Vagina (tissue), 2 donors: ENCODE measurements around the gene TOX3. TPM values are rescaled to one million over a fixed set of nuclear protein-coding genes. Genes with fewer than 3 reads are reported as not detected.

ENCODE experiments used
- DNase-seq, 2 donors: peaks; one replicate each; pipeline ENCODE4 v3.0.0-alpha.2; 2017; ENCODE audit errors: extremely low spot score in 2 of 2
- H3K27ac ChIP-seq: fragments of 200-600 bp; sonication (generic); one replicate; pipeline ENCODE4 v1.5.1; 2019
- H3K27me3 ChIP-seq: fragments of 200-600 bp; sonication (generic); one replicate; pipeline ENCODE4 v1.5.1; 2019
- H3K36me3 ChIP-seq, 2 donors: fragments of 200-600 bp; sonication (generic); one replicate each; pipeline ENCODE4 v1.5.1; 2017 to 2019
- H3K4me1 ChIP-seq: fragments of 200-600 bp; sonication (generic); one replicate; pipeline ENCODE4 v1.5.1; 2019
- H3K4me3 ChIP-seq, 2 donors: fragments of 200-600 bp; sonication (generic); 1 replicate in 1 of 2; 2 replicates in 1 of 2; pipeline ENCODE4 v1.5.1; 2016 to 2019
- H3K9me3 ChIP-seq: fragments of 200-600 bp; sonication (generic); one replicate; pipeline ENCODE4 v1.5.1; 2019
- POLR2A ChIP-seq, 2 donors: fragments of 450-650 bp; IDR thresholded peaks; one replicate each; pipeline ENCODE4 v1.6.1; 2017; ENCODE audit warnings: antibody characterized with exemption in 2 of 2, mild to moderate bottlenecking in 2 of 2, moderate library complexity in 2 of 2
- POLR2AphosphoS5 ChIP-seq, 2 donors: sonication (generic); formaldehyde crosslinking; IDR thresholded peaks; one replicate each; pipeline ENCODE4 v1.9.0; 2017; ENCODE audit warnings: antibody characterized with exemption in 2 of 2, mild to moderate bottlenecking in 2 of 2, low read depth in 1 of 2; ENCODE audit not compliant: insufficient read depth in 1 of 2
- intact Hi-C: fragments of 100-400 bp; cut with DNase I; formaldehyde crosslinking; loops from one replicate; pipeline ENCODE4 v1.15.1; 2023
- total RNA-seq: library from RNA; depleted of rRNA; stranded (reverse); fragments of >200 nt; gene quantifications from one replicate; pipeline ENCODE4 v1.2.3, GENCODE V29; 2016
- TF ChIP-seq, protein P1 (sequence below), 3 experiments: fragments of 450-650 bp in 2 of 3; fragments of 200-600 bp in 1 of 3; sonication (generic) in 1 of 3; IDR thresholded peaks; one replicate each; pipeline ENCODE4 v1.5.1; 2017 to 2019; ENCODE audit warnings: antibody characterized with exemption in 3 of 3, mild to moderate bottlenecking in 2 of 3, moderate library complexity in 2 of 3

Gene TOX3
- total RNA-seq, 1 donor from 2014 or later, result 1.2 TPM

DNA sequence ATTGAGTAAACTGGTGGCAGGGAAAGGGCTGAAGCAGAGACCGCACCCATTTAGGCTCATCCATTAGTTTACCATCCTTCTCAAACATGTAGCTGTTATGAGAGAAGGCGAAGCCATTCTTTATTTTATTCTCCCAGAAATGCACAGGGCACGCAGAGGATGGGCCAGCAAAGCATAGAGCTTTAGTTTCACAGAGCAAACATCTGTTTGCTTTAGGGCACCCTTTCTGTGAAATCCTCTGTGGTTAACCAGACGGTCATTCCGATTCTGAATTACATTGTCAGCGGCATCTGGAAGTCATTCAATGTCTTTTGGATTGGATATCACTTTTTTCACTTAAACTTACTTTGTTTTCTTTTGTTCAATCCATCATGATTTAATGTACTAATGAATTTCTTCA, 96.0 kb downstream of the TOX3 start:
- intact Hi-C loops, result no loop called here
- Histone ChIP-seq H3K9me3 (no peaks in the 10 kb centered on the region), H3K4me3 (no peak overlapping the region), H3K36me3 (no peaks in the 10 kb centered on the region), H3K27ac (no peak overlapping the region), H3K4me1 (no peaks in the 10 kb centered on the region), H3K27me3 (no peaks in the 10 kb centered on the region)
- DNase-seq, result no peak
- TF ChIP-seq POLR2AphosphoS5 (IDR thresholded peaks at IDR 0.05; ENCODE audit: insufficient read depth in 1 of 2, low read depth in 1 of 2), result no peak
- TF ChIP-seq, protein P1, sequence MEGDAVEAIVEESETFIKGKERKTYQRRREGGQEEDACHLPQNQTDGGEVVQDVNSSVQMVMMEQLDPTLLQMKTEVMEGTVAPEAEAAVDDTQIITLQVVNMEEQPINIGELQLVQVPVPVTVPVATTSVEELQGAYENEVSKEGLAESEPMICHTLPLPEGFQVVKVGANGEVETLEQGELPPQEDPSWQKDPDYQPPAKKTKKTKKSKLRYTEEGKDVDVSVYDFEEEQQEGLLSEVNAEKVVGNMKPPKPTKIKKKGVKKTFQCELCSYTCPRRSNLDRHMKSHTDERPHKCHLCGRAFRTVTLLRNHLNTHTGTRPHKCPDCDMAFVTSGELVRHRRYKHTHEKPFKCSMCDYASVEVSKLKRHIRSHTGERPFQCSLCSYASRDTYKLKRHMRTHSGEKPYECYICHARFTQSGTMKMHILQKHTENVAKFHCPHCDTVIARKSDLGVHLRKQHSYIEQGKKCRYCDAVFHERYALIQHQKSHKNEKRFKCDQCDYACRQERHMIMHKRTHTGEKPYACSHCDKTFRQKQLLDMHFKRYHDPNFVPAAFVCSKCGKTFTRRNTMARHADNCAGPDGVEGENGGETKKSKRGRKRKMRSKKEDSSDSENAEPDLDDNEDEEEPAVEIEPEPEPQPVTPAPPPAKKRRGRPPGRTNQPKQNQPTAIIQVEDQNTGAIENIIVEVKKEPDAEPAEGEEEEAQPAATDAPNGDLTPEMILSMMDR (IDR thresholded peaks at IDR 0.05), result no peak
- no peak for TF ChIP-seq POLR2A (IDR thresholded peaks at IDR 0.05)

DNA sequence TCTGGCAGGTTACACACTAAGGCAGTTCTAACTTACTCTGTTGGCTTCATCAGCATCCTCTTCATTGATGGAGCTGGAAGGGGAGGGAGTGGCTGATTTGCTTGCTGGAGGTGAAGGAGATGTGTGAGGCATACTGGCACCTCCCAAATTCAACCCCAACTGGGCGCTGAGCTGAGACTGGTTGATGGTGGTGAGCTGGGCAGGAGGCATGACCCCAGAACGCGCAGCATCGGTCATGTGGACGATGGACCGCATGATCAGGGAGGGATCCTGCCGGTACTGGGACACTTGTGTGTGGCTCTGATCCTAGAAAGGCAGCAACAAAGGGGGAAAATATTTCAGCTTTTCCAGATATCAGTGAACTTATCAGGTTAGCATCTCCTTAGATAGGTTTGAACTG, 96.7 kb downstream of the TOX3 start:
- no peaks in the 10 kb centered on the region for H3K27me3 ChIP-seq
- H3K36me3 ChIP-seq, result no peaks in the 10 kb centered on the region
- H3K4me3 ChIP-seq, result no peak overlapping the region
- no peak for DNase-seq
- H3K4me1 ChIP-seq, result no peaks in the 10 kb centered on the region
- intact Hi-C loops, result no loop called here
- TF ChIP-seq, protein P1 (IDR thresholded peaks at IDR 0.05), result no peak
- TF ChIP-seq POLR2A (IDR thresholded peaks at IDR 0.05), result no peak
- no peak for TF ChIP-seq POLR2AphosphoS5 (IDR thresholded peaks at IDR 0.05; ENCODE audit: insufficient read depth in 1 of 2, low read depth in 1 of 2)
- no peak overlapping the region for H3K27ac ChIP-seq
- no peaks in the 10 kb centered on the region for H3K9me3 ChIP-seq

DNA sequence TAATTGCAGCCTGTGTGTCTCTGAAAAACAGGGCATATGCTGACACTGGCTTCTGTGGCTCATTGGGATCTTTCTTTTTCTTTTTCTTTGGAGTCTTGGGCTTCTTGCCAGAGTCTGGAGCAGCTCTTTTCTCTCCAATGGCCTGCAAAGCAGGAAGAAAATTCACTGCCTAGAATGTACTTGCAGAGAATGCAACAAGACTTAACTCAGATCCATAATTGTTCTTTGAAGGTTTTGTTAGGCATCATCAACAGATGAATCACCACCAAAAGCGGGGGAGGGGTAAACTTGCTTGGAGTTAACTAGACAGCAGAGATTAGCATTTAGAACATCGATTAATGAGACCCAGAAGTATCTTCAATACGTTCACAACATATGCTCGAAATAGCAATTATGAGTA, 100.9 kb downstream of the TOX3 start:
- no peaks in the 10 kb centered on the region for H3K4me1 ChIP-seq
- no peaks in the 10 kb centered on the region for H3K36me3 ChIP-seq
- TF ChIP-seq POLR2AphosphoS5 (IDR thresholded peaks at IDR 0.05; ENCODE audit: insufficient read depth in 1 of 2, low read depth in 1 of 2) (no peak), POLR2A (IDR thresholded peaks at IDR 0.05) (no peak)
- TF ChIP-seq, protein P1 (IDR thresholded peaks at IDR 0.05), result no peak
- H3K9me3 ChIP-seq, result no peaks in the 10 kb centered on the region
- H3K27me3 ChIP-seq, result no peaks in the 10 kb centered on the region
- no peak overlapping the region for H3K27ac ChIP-seq
- DNase-seq, result no peak
- intact Hi-C loops, result no loop called here
- H3K4me3 ChIP-seq, result no peak overlapping the region

DNA sequence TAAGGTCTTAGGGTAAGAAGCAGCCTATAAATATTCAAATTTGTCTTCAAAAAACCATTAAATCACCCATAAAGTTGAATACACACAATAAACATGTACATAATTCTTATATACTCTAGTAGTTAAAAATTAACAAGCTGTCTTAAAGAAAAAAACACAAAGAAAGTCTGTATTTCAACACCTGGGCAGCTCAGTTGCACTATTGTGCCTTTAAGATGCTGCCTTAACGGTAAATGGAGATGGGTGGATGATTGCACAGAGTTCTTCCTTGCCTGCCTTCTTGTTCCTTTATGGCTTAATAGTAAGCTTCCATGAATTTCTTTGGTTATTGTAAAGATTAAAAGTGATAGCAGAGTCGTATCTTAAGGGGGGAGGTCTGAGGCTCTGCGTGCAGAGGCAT, 105.1 kb downstream of the TOX3 start:
- Histone ChIP-seq H3K4me3 (no peak overlapping the region), H3K4me1 (no peaks in the 10 kb centered on the region), H3K36me3 (no peaks in the 10 kb centered on the region), H3K27me3 (no peaks in the 10 kb centered on the region), H3K9me3 (no peaks in the 10 kb centered on the region), H3K27ac (no peak overlapping the region)
- intact Hi-C loops, result no loop called here
- DNase-seq, result no peak
- TF ChIP-seq, protein P1 (IDR thresholded peaks at IDR 0.05), result no peak
- TF ChIP-seq POLR2AphosphoS5 (IDR thresholded peaks at IDR 0.05; ENCODE audit: insufficient read depth in 1 of 2, low read depth in 1 of 2) (no peak), POLR2A (IDR thresholded peaks at IDR 0.05) (no peak)

DNA sequence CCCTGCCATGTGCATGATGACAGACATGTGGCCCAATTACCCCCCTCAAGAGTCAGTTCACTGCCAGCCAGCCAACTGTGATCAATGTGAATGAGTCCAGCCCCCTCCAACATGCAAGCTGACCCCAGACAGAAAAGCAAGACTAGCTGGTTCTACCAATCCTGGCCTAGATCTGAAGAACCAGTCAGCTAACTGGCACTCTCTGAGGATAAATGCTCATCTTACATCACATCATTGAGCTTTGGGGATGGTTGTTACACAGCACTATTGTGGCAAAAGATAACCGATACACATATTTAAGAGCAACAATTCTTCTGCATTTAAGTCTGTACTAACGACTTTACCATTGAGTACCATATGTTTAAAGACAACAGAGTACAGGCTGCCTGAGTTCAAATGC, 106.7 kb downstream of the TOX3 start:
- TF ChIP-seq, protein P1 (IDR thresholded peaks at IDR 0.05), result no peak
- TF ChIP-seq POLR2AphosphoS5 (IDR thresholded peaks at IDR 0.05; ENCODE audit: insufficient read depth in 1 of 2, low read depth in 1 of 2) (no peak), POLR2A (IDR thresholded peaks at IDR 0.05) (no peak)
- Histone ChIP-seq H3K27me3 (no peaks in the 10 kb centered on the region), H3K4me3 (no peak overlapping the region), H3K27ac (no peak overlapping the region), H3K36me3 (no peaks in the 10 kb centered on the region), H3K4me1 (no peaks in the 10 kb centered on the region), H3K9me3 (no peaks in the 10 kb centered on the region)
- intact Hi-C loops, result no loop called here
- DNase-seq, result no peak
